HL-60 (cell line): ENCODE data around the gene CYB561.

Source experiments
- DNase-seq, 2 experiments: peaks; one replicate each; pipeline ENCODE4 v3.0.0-alpha.2; 2010 to 2020; ENCODE audit warnings: low read depth in 1 of 2, low spot score in 1 of 2
- H3K27ac ChIP-seq: fragments of 250-450 bp; sonication (Bioruptor Pico); replicated peaks from 2 replicates; pipeline ENCODE4 v1.5.1; 2020; ENCODE audit warnings: mild to moderate bottlenecking, moderate library complexity
- H3K27me3 ChIP-seq: fragments of 250-450 bp; sonication (Bioruptor Pico); 2 replicates; pipeline ENCODE4 v1.5.1; 2021; ENCODE audit warnings: mild to moderate bottlenecking, moderate library complexity; ENCODE audit not compliant: insufficient read depth, poor library complexity, severe bottlenecking
- H3K4me3 ChIP-seq: replicated peaks from 2 replicates; pipeline ENCODE4 v1.5.1; 2011; ENCODE audit warnings: mild to moderate bottlenecking, control low read depth, low read length; ENCODE audit not compliant: insufficient read depth
- CTCF ChIP-seq: IDR thresholded peaks from one replicate; pipeline ENCODE4 v1.5.1; 2011; ENCODE audit warnings: low read length, control low read depth, inconsistent platforms; ENCODE audit not compliant: insufficient read depth
- GABPA ChIP-seq: IDR thresholded peaks from 2 replicates; pipeline ENCODE4 v1.6.1; 2012; ENCODE audit warnings: low read depth
- POLR2AphosphoS5 ChIP-seq: IDR thresholded peaks from 2 replicates; pipeline ENCODE4 v1.6.1; 2012; ENCODE audit warnings: low read depth
- REST ChIP-seq: IDR thresholded peaks from 2 replicates; pipeline ENCODE4 v1.6.1; 2012; ENCODE audit warnings: low read depth; ENCODE audit not compliant: insufficient replicate concordance
- SPI1 ChIP-seq: IDR thresholded peaks from 2 replicates; pipeline ENCODE4 v1.6.1; 2012; ENCODE audit warnings: low read depth, mild to moderate bottlenecking, borderline replicate concordance

Gene CYB561

GRCh38 chr17:63440127-63440769 lies 5.9 kb downstream of the CYB561 start:
- no peak overlapping the region for H3K27ac ChIP-seq
- no peak overlapping the region for H3K4me3 ChIP-seq
- DNase-seq = no peak
- H3K27me3 ChIP-seq = no peaks in the 10 kb centered on the region
- no peak for TF ChIP-seq SPI1
- no peak for TF ChIP-seq POLR2AphosphoS5
- TF ChIP-seq CTCF = no peak
- TF ChIP-seq REST = no peak
- TF ChIP-seq GABPA = no peak

GRCh38 chr17:63439687-63440086 lies 6.4 kb downstream of the CYB561 start:
- Histone ChIP-seq H3K4me3 (no peak overlapping the region), H3K27ac (no peak overlapping the region), H3K27me3 (no peaks in the 10 kb centered on the region)
- no peak for DNase-seq
- TF ChIP-seq REST (no peak), CTCF (no peak), GABPA (no peak), POLR2AphosphoS5 (no peak), SPI1 (no peak)

GRCh38 chr17:63438092-63439051 lies 7.7 kb downstream of the CYB561 start:
- Histone ChIP-seq H3K27me3 (no peaks in the 10 kb centered on the region), H3K4me3 (no peak overlapping the region), H3K27ac (no peak overlapping the region)
- TF ChIP-seq GABPA = no peak
- no peak for TF ChIP-seq SPI1
- no peak for TF ChIP-seq REST
- no peak for TF ChIP-seq POLR2AphosphoS5
- TF ChIP-seq CTCF = no peak
- no peak for DNase-seq
